HL-60 (cell line): Measurements from ENCODE around the gene PNRC2.

Source experiments
- SPI1 ChIP-seq: IDR thresholded peaks from 2 replicates; pipeline ENCODE4 v1.6.1; 2012; ENCODE audit warnings: low read depth, mild to moderate bottlenecking, borderline replicate concordance
- TF ChIP-seq, protein P1 (sequence below): IDR thresholded peaks from one replicate; pipeline ENCODE4 v1.5.1; 2011; ENCODE audit warnings: low read length, control low read depth, inconsistent platforms; ENCODE audit not compliant: insufficient read depth
- TF ChIP-seq, protein P2 (sequence below): IDR thresholded peaks from 2 replicates; pipeline ENCODE4 v1.6.1; 2012; ENCODE audit warnings: low read depth; ENCODE audit not compliant: insufficient replicate concordance

DNA sequence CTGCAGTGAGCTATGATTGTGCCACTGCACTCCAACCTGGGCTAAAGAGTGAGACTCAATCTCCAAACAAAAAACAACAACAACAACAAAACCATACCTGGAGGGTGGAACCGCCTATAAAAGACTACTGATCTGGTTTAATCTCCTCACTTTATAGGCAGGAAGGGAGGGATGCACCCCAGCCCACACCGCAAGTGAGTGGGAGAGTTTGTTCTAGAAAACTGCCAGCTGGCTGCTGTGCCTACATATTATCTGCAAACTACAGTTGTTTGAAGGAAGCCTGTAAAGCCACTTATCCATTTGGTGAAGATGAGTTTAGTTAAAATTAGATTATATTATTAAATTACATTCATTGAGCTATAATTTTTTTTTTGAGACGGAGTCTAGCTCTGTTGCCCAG, 29.6 kb downstream of the PNRC2 start:
- TF ChIP-seq, protein P1, sequence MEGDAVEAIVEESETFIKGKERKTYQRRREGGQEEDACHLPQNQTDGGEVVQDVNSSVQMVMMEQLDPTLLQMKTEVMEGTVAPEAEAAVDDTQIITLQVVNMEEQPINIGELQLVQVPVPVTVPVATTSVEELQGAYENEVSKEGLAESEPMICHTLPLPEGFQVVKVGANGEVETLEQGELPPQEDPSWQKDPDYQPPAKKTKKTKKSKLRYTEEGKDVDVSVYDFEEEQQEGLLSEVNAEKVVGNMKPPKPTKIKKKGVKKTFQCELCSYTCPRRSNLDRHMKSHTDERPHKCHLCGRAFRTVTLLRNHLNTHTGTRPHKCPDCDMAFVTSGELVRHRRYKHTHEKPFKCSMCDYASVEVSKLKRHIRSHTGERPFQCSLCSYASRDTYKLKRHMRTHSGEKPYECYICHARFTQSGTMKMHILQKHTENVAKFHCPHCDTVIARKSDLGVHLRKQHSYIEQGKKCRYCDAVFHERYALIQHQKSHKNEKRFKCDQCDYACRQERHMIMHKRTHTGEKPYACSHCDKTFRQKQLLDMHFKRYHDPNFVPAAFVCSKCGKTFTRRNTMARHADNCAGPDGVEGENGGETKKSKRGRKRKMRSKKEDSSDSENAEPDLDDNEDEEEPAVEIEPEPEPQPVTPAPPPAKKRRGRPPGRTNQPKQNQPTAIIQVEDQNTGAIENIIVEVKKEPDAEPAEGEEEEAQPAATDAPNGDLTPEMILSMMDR, result no peak
- no peak for TF ChIP-seq SPI1
- TF ChIP-seq, protein P2, sequence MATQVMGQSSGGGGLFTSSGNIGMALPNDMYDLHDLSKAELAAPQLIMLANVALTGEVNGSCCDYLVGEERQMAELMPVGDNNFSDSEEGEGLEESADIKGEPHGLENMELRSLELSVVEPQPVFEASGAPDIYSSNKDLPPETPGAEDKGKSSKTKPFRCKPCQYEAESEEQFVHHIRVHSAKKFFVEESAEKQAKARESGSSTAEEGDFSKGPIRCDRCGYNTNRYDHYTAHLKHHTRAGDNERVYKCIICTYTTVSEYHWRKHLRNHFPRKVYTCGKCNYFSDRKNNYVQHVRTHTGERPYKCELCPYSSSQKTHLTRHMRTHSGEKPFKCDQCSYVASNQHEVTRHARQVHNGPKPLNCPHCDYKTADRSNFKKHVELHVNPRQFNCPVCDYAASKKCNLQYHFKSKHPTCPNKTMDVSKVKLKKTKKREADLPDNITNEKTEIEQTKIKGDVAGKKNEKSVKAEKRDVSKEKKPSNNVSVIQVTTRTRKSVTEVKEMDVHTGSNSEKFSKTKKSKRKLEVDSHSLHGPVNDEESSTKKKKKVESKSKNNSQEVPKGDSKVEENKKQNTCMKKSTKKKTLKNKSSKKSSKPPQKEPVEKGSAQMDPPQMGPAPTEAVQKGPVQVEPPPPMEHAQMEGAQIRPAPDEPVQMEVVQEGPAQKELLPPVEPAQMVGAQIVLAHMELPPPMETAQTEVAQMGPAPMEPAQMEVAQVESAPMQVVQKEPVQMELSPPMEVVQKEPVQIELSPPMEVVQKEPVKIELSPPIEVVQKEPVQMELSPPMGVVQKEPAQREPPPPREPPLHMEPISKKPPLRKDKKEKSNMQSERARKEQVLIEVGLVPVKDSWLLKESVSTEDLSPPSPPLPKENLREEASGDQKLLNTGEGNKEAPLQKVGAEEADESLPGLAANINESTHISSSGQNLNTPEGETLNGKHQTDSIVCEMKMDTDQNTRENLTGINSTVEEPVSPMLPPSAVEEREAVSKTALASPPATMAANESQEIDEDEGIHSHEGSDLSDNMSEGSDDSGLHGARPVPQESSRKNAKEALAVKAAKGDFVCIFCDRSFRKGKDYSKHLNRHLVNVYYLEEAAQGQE, result no peak
